Upper lobe of left lung (tissue), 4 donors: ENCODE data around the gene PRKCA.

Experiments used
- POLR2A ChIP-seq, 4 donors: fragments of 450-650 bp; IDR thresholded peaks; one replicate each; pipeline ENCODE4 v1.5.1; 2016 to 2017; ENCODE audit warnings: antibody characterized with exemption in 4 of 4, mild to moderate bottlenecking in 2 of 4
- POLR2AphosphoS5 ChIP-seq, 2 donors: sonication (generic); formaldehyde crosslinking; IDR thresholded peaks; one replicate each; pipeline ENCODE4 v1.5.1; 2017; ENCODE audit warnings: antibody characterized with exemption in 2 of 2

DNA sequence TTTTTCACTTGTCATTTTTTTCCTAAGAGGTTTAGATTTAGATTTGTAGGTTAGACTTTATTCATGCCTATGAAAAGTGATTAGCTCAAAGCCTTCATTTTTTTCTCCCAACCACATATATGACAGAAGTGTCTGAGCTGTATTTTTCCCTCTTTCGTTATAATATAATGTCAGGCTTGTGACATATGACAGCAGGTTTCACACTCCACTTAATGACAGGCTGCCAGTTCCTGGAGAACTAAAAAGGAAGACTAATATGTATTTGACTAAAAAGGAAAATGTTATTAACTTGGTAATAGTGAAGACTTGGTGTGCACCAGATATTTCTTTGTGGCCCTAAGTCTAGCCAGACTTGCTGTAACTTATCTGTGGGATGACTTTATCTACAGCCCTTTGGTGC lies 331.8 kb downstream of the PRKCA start:
- TF ChIP-seq POLR2AphosphoS5 (IDR thresholded peaks at IDR 0.05) (no peak), POLR2A (IDR thresholded peaks at IDR 0.05) (no peak)
